Measurements from ENCODE around the gene MRPL44. TPM values are rescaled to one million over a fixed set of nuclear protein-coding genes. Genes with fewer than 3 reads are reported as not detected.

Gene MRPL44
- total RNA-seq, 1 donor from 2014 or later = 11.8 TPM

DNA sequence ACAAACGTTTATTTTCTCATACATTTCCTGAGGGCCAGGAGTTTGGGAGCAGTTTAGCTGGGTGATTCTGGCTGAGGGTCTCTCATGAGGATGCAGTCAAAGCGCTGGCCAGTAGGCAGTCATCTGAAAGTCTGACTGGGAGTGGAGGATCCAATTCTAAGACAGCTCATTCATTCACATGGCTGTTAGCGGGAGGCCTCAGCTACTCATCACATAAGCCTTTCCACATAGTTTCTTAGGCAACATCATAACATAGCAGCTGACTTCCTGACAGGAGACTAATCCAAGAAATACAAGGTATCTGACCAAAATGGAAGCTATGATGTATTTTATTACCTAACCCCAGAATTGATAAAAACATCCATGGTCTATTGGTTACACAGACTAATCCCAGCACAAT is 2.9 kb upstream of the MRPL44 start:
- no peaks in the 10 kb centered on the region for H3K27me3 ChIP-seq
- H3K4me3 ChIP-seq = no peak overlapping the region
- no peak overlapping the region for H3K27ac ChIP-seq
- H3K4me1 ChIP-seq = peaks cover 25% of the 10 kb centered on the region
- H3K9me3 ChIP-seq = no peaks in the 10 kb centered on the region
- H3K36me3 ChIP-seq = no peaks in the 10 kb centered on the region
- TF ChIP-seq POLR2A (IDR thresholded peaks at IDR 0.05) = no peak
- no peak for TF ChIP-seq POLR2AphosphoS5 (IDR thresholded peaks at IDR 0.05; ENCODE audit: insufficient read depth in 1 of 2, low read depth in 1 of 2)
- no peak for TF ChIP-seq CTCF (IDR thresholded peaks at IDR 0.05)
- intact Hi-C loops (cut with DNase I) = no loop called here
- no peak for DNase-seq (ENCODE audit: extremely low spot score in 2 of 2)

- H3K36me3 ChIP-seq = peaks cover 0 to 3% of the 10 kb centered on the region in 2 donors
- peaks cover 44% of the 10 kb centered on the region for H3K4me1 ChIP-seq
- no peaks in the 10 kb centered on the region for H3K9me3 ChIP-seq
- no peak for DNase-seq (ENCODE audit: extremely low spot score in 2 of 2)
- no peak overlapping the region for H3K4me3 ChIP-seq
- no peaks in the 10 kb centered on the region for H3K27me3 ChIP-seq
- TF ChIP-seq POLR2A (IDR thresholded peaks at IDR 0.05) (no peak), CTCF (IDR thresholded peaks at IDR 0.05) (no peak), POLR2AphosphoS5 (IDR thresholded peaks at IDR 0.05; ENCODE audit: insufficient read depth in 1 of 2, low read depth in 1 of 2) (no peak)
- peak overlapping the region; percentile 86 for H3K27ac ChIP-seq
- intact Hi-C loops (cut with DNase I) = no loop called here
Observed at GRCh38 chr2:223956300-223956699, 963 bp upstream of the MRPL44 start.

DNA sequence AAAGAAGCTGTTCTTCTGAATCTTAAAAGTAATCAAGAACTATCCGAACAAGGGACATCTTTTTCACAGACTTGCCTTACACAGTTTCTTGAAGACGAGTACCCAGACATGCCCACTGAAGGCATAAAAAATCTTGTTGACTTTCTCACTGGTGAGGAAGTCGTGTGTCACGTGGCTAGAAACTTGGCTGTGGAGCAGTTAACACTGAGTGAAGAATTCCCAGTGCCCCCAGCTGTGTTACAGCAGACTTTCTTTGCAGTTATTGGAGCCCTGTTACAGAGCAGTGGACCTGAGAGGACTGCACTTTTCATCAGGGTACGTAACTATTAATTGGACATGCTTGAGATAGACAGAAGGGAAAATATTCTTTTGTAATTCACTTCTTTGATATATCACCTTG is 2.4 kb downstream of the MRPL44 start:
- TF ChIP-seq POLR2A (IDR thresholded peaks at IDR 0.05) (no peak), POLR2AphosphoS5 (IDR thresholded peaks at IDR 0.05; ENCODE audit: insufficient read depth in 1 of 2, low read depth in 1 of 2) (peak in 1 of 2 donors; percentile 10), CTCF (IDR thresholded peaks at IDR 0.05) (no peak)
- Histone ChIP-seq H3K27ac (no peak overlapping the region), H3K9me3 (no peaks in the 10 kb centered on the region), H3K36me3 (peaks cover 0 to 15% of the 10 kb centered on the region in 2 donors), H3K4me1 (peaks cover 72% of the 10 kb centered on the region), H3K4me3 (no peak overlapping the region), H3K27me3 (no peaks in the 10 kb centered on the region)
- no peak for DNase-seq (ENCODE audit: extremely low spot score in 2 of 2)
- intact Hi-C loops (cut with DNase I) = no loop called here

GRCh38 chr2:223967981-223968380 is 10.7 kb downstream of the MRPL44 start:
- intact Hi-C loops (cut with DNase I) = loop anchor here (5.0 kb wide), 1 partner anchor 314 kb away; no protein-coding TSS in a partner anchor
- no peak overlapping the region for H3K4me3 ChIP-seq
- H3K27ac ChIP-seq = no peak overlapping the region
- H3K4me1 ChIP-seq = peaks cover 11% of the 10 kb centered on the region
- TF ChIP-seq POLR2A (IDR thresholded peaks at IDR 0.05) (no peak), CTCF (IDR thresholded peaks at IDR 0.05) (no peak), POLR2AphosphoS5 (IDR thresholded peaks at IDR 0.05; ENCODE audit: insufficient read depth in 1 of 2, low read depth in 1 of 2) (no peak)
- no peak for DNase-seq (ENCODE audit: extremely low spot score in 2 of 2)
- no peaks in the 10 kb centered on the region for H3K9me3 ChIP-seq
- H3K36me3 ChIP-seq = peaks cover 0 to 26% of the 10 kb centered on the region in 2 donors
- H3K27me3 ChIP-seq = no peaks in the 10 kb centered on the region

DNA sequence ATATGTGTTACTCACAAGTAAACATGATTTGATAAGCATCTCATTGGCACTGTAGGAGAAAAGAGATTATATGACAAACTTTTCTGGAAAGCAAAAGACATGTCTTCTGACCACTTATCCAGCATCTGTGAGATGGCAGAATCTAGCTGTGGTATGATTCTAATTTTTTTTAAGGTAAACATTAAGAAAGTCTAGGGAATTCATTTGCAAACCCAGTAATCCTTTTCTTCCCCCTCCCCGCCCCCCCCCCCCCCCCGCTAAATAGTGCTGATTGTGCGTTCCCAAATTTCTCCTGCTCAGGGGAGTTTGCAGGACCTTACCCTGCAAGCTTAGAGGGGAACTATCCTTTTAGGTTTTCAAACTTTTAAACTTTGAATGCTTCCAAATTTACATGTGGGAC is 12.1 kb downstream of the MRPL44 start:
- DNase-seq (ENCODE audit: extremely low spot score in 2 of 2) = no peak
- intact Hi-C loops (cut with DNase I) = loop anchor here (5.0 kb wide), 1 partner anchor 313 kb away; no protein-coding TSS in a partner anchor
- Histone ChIP-seq H3K4me1 (no peaks in the 10 kb centered on the region), H3K27me3 (no peaks in the 10 kb centered on the region), H3K27ac (no peak overlapping the region), H3K4me3 (no peak overlapping the region), H3K36me3 (peaks cover 0 to 20% of the 10 kb centered on the region in 2 donors), H3K9me3 (no peaks in the 10 kb centered on the region)
- TF ChIP-seq CTCF (IDR thresholded peaks at IDR 0.05) = no peak
- no peak for TF ChIP-seq POLR2AphosphoS5 (IDR thresholded peaks at IDR 0.05; ENCODE audit: insufficient read depth in 1 of 2, low read depth in 1 of 2)
- TF ChIP-seq POLR2A (IDR thresholded peaks at IDR 0.05) = no peak

Measured in vagina (tissue), 2 donors.